ENCODE data around the gene SNAP29. TPM values are rescaled to one million over a fixed set of nuclear protein-coding genes. Genes with fewer than 3 reads are reported as not detected.
"Not testable (repeated sequence)": the region's sequence is repeated elsewhere in the genome, so short reads cannot be mapped to it uniquely, and the experiment has no call there.

Gene SNAP29
- total and polyA plus RNA-seq, 9 of the 15 experiments (the other 6 are each of a cell fraction or from before 2014, with no cell fraction given): 19.5 to 250 (median 75.9) TPM

DNA sequence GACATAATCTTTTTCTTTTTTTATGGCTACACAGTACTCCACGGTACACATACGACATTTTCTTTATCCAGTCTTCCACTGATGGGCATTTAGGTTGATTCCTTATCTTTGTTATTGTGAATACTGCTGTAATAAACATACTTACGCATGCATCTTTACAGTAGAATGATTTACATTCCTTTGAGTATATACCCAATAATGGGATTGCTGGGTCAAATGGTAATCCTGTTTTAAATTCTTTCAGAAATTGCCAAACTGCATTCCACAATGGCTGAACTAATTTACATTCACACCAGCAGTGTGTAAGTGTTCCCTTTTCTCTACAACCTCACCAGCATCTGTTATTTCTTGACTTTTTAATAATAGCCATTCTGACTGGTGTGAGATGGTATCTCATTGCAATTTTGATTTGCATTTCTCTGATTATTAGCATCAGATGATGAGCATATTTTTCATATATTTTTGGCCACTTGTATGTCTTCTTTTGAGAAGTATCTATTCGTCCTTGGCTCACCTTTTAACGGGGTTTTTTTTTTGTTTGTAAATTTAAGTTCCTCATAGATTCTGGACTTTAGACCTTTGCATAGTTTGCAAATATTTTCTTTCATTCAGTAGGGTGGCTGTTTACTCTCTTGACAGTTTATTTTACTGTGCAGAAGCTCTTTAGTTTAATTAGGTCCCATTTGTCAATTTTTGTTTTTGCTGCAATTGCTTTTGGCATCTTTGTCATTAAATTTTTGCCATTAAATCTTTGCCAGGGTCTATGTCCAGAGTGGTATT, 32.2 kb upstream of the SNAP29 start:
- H3K36me3 ChIP-seq (ENCODE audit: control insufficient read depth, insufficient read depth, low read length): peaks cover 55% of the 10 kb centered on the region
- CTCF ChIA-PET (ENCODE audit: low intra/inter-chr PET ratio): not testable (repeated sequence)
- TF ChIP-seq, protein P1, sequence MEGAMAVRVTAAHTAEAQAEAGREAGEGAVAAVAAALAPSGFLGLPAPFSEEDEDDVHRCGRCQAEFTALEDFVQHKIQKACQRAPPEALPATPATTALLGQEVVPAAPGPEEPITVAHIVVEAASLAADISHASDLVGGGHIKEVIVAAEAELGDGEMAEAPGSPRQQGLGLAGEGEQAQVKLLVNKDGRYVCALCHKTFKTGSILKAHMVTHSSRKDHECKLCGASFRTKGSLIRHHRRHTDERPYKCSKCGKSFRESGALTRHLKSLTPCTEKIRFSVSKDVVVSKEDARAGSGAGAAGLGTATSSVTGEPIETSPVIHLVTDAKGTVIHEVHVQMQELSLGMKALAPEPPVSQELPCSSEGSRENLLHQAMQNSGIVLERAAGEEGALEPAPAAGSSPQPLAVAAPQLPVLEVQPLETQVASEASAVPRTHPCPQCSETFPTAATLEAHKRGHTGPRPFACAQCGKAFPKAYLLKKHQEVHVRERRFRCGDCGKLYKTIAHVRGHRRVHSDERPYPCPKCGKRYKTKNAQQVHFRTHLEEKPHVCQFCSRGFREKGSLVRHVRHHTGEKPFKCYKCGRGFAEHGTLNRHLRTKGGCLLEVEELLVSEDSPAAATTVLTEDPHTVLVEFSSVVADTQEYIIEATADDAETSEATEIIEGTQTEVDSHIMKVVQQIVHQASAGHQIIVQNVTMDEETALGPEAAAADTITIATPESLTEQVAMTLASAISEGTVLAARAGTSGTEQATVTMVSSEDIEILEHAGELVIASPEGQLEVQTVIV (CRISPR knock-in tag; IDR thresholded peaks at IDR 0.05; ENCODE audit: borderline replicate concordance): 0 out of 2 replicates have a peak, but pooled peaks have one; percentile 43
- TF ChIP-seq HEY1 (CRISPR knock-in tag; IDR thresholded peaks at IDR 0.05; ENCODE audit: borderline replicate concordance) (0 out of 2 replicates have a peak, but pooled peaks have one; percentile 63), NFIX (CRISPR knock-in tag; IDR thresholded peaks at IDR 0.05; ENCODE audit: low read depth) (peak; percentile 64), GABPB2 (CRISPR knock-in tag; conservative IDR thresholded peaks at IDR 0.05) (peak; percentile 82; the same call in 1 of the 2 replicates), POLR2H (tag; IDR thresholded peaks at IDR 0.05; ENCODE audit: low read depth) (peak; percentile 63), HOXB6 (CRISPR knock-in tag; IDR thresholded peaks at IDR 0.05; ENCODE audit: borderline replicate concordance) (peak; percentile 91)
- TF ChIP-seq, protein P2, sequence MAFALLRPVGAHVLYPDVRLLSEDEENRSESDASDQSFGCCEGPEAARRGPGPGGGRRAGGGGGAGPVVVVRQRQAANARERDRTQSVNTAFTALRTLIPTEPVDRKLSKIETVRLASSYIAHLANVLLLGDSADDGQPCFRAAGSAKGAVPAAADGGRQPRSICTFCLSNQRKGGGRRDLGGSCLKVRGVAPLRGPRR (CRISPR knock-in tag; IDR thresholded peaks at IDR 0.05): peak; percentile 49; the same call in 1 of the 2 replicates
- TF ChIP-seq, protein P3, sequence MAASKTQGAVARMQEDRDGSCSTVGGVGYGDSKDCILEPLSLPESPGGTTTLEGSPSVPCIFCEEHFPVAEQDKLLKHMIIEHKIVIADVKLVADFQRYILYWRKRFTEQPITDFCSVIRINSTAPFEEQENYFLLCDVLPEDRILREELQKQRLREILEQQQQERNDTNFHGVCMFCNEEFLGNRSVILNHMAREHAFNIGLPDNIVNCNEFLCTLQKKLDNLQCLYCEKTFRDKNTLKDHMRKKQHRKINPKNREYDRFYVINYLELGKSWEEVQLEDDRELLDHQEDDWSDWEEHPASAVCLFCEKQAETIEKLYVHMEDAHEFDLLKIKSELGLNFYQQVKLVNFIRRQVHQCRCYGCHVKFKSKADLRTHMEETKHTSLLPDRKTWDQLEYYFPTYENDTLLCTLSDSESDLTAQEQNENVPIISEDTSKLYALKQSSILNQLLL (CRISPR knock-in tag; IDR thresholded peaks at IDR 0.05; ENCODE audit: borderline replicate concordance): peak; percentile 98
- TF ChIP-seq, protein P4, sequence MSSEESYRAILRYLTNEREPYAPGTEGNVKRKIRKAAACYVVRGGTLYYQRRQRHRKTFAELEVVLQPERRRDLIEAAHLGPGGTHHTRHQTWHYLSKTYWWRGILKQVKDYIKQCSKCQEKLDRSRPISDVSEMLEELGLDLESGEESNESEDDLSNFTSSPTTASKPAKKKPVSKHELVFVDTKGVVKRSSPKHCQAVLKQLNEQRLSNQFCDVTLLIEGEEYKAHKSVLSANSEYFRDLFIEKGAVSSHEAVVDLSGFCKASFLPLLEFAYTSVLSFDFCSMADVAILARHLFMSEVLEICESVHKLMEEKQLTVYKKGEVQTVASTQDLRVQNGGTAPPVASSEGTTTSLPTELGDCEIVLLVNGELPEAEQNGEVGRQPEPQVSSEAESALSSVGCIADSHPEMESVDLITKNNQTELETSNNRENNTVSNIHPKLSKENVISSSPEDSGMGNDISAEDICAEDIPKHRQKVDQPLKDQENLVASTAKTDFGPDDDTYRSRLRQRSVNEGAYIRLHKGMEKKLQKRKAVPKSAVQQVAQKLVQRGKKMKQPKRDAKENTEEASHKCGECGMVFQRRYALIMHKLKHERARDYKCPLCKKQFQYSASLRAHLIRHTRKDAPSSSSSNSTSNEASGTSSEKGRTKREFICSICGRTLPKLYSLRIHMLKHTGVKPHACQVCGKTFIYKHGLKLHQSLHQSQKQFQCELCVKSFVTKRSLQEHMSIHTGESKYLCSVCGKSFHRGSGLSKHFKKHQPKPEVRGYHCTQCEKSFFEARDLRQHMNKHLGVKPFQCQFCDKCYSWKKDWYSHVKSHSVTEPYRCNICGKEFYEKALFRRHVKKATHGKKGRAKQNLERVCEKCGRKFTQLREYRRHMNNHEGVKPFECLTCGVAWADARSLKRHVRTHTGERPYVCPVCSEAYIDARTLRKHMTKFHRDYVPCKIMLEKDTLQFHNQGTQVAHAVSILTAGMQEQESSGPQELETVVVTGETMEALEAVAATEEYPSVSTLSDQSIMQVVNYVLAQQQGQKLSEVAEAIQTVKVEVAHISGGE (CRISPR knock-in tag; IDR thresholded peaks at IDR 0.05): peak in 1 of 3 experiments; percentile 60; a peak in 1 of 6 replicates

More for the DNA sequence above, 32.2 kb upstream of the SNAP29 start:
- H4K20me1 ChIP-seq (replicated peaks; ENCODE audit: control insufficient read depth, insufficient read depth, low read length); H3K4me2 ChIP-seq (ENCODE audit: insufficient read depth, low read length); H3K79me2 ChIP-seq (ENCODE audit: control insufficient read depth, insufficient read depth, low read length); BruUV-seq (replicated peaks); H3K4me1 ChIP-seq (replicated peaks in 1 of 2; ENCODE audit: control insufficient read depth in 2 of 2, insufficient read depth in 2 of 2, low read length in 2 of 2); H3K27me3 ChIP-seq (ENCODE audit: control insufficient read depth in 2 of 2, insufficient read depth in 2 of 2, low read length in 2 of 2); H3K27ac ChIP-seq (ENCODE audit: extremely low read depth, low read depth, low read length); H3K9ac ChIP-seq (ENCODE audit: insufficient read depth in 1 of 2, low read depth in 2 of 2, low read length in 2 of 2); H2AFZ ChIP-seq (ENCODE audit: low read depth, low read length); H3K4me3 ChIP-seq; DNase-seq (ENCODE audit: extremely low read depth in 1 of 4, low spot score in 3 of 4); in situ Hi-C loops (cut with MboI); FAIRE-seq; H3K9me3 ChIP-seq (replicated peaks; ENCODE audit: control insufficient read depth, insufficient read depth, low read depth, low read length); ATAC-seq; H3K9me1 ChIP-seq (ENCODE audit: control insufficient read depth, insufficient read depth, low read length); intact Hi-C loops (cut with micrococcal nuclease): not testable (repeated sequence)
- WGBS (ENCODE audit: insufficient coverage, low coverage, missing lambda C conversion rate): 85% methylated on average over 5 of the region's 5 CpGs
- POLR2A ChIA-PET: interaction anchor here (1.1 to 13.8 kb wide), 6 partner anchors 8 to 42 kb away, joined by 3 to 172 read pairs (median 6); no protein-coding TSS in a partner anchor
